EL (cell line): Measurements from ENCODE around the gene SPTB.

Experiments used
- DNase-seq: peaks from one replicate; pipeline ENCODE4 v3.0.0-alpha.2; 2016

The SPTB gene

GRCh38 chr14:64763801-64764621 is 115.7 kb downstream of the SPTB start:
- peak; percentile 59 for DNase-seq

GRCh38 chr14:64763085-64763782 is 116.5 kb downstream of the SPTB start:
- no peak for DNase-seq

GRCh38 chr14:64762044-64763034 is 117.4 kb downstream of the SPTB start:
- DNase-seq: peak; percentile 77

- peak; percentile 28 for DNase-seq
Observed at GRCh38 chr14:64761441-64762043, 118.2 kb downstream of the SPTB start.

GRCh38 chr14:64760916-64761315 is 118.8 kb downstream of the SPTB start:
- DNase-seq: no peak

GRCh38 chr14:64760146-64760755 is 119.5 kb downstream of the SPTB start:
- DNase-seq: peak; percentile 46

- DNase-seq: no peak
Observed at GRCh38 chr14:64759555-64759938, 120.2 kb downstream of the SPTB start.

- DNase-seq: peak; percentile 92
Observed at GRCh38 chr14:64758691-64759554, 120.8 kb downstream of the SPTB start.

- DNase-seq: peak; percentile 41
Observed at GRCh38 chr14:64758025-64758521, 121.6 kb downstream of the SPTB start.

- no peak for DNase-seq
Observed at GRCh38 chr14:64757601-64758000, 122.1 kb downstream of the SPTB start.

GRCh38 chr14:64756712-64757111 is 123.0 kb downstream of the SPTB start:
- no peak for DNase-seq

GRCh38 chr14:64755781-64756221 is 123.9 kb downstream of the SPTB start:
- DNase-seq: peak; percentile 44

- DNase-seq: no peak
Observed at GRCh38 chr14:64754685-64755084, 125.0 kb downstream of the SPTB start.

GRCh38 chr14:64753999-64754398 is 125.7 kb downstream of the SPTB start:
- DNase-seq: no peak

GRCh38 chr14:64753374-64753773 is 126.3 kb downstream of the SPTB start:
- DNase-seq: no peak

- DNase-seq: no peak
Observed at GRCh38 chr14:64752909-64753308, 126.8 kb downstream of the SPTB start.

- DNase-seq: no peak
Observed at GRCh38 chr14:64748995-64749714, 130.6 kb downstream of the SPTB start.

- DNase-seq: no peak
Observed at GRCh38 chr14:64748521-64748920, 131.2 kb downstream of the SPTB start.

GRCh38 chr14:64747327-64747726 is 132.4 kb downstream of the SPTB start:
- no peak for DNase-seq
